HG03432 (cell line): ENCODE data around the gene EEIG1.
A peak's percentile ranks its signal among the peaks of the same experiment; 100 is the strongest.

Experiments used
- ATAC-seq: cut with Tn5 transposase; IDR thresholded peaks from one replicate; pipeline ENCODE4 v1.9.1; 2021; ENCODE audit warnings: mild to moderate bottlenecking, moderate library complexity; ENCODE audit not compliant: unreplicated experiment

The EEIG1 gene

GRCh38 chr9:127975376-127976315 lies 5.1 kb downstream of the EEIG1 start:
- ATAC-seq: no peak

GRCh38 chr9:127974769-127975261 lies 6.0 kb downstream of the EEIG1 start:
- ATAC-seq: no peak

- no peak for ATAC-seq
Observed at GRCh38 chr9:127974001-127974768, 6.6 kb downstream of the EEIG1 start.

- ATAC-seq: no peak
Observed at GRCh38 chr9:127973169-127974000, 7.4 kb downstream of the EEIG1 start.

- no peak for ATAC-seq
Observed at GRCh38 chr9:127972236-127972871, 8.4 kb downstream of the EEIG1 start.

- ATAC-seq: no peak
Observed at GRCh38 chr9:127971357-127972235, 9.2 kb downstream of the EEIG1 start.

- ATAC-seq: peak; percentile 71
Observed at GRCh38 chr9:127970401-127971313, 10.1 kb downstream of the EEIG1 start.

- no peak for ATAC-seq
Observed at GRCh38 chr9:127968700-127969383, 11.9 kb downstream of the EEIG1 start.

GRCh38 chr9:127968042-127968441 lies 12.7 kb downstream of the EEIG1 start:
- no peak for ATAC-seq

- ATAC-seq: no peak
Observed at GRCh38 chr9:127967151-127967809, 13.5 kb downstream of the EEIG1 start.

GRCh38 chr9:127966416-127967150 lies 14.2 kb downstream of the EEIG1 start:
- no peak for ATAC-seq

- no peak for ATAC-seq
Observed at GRCh38 chr9:127965953-127966352, 14.8 kb downstream of the EEIG1 start.

- ATAC-seq: no peak
Observed at GRCh38 chr9:127963359-127964064, 17.3 kb downstream of the EEIG1 start.

- no peak for ATAC-seq
Observed at GRCh38 chr9:127963041-127963358, 17.8 kb downstream of the EEIG1 start.

- no peak for ATAC-seq
Observed at GRCh38 chr9:127962278-127962677, 18.5 kb downstream of the EEIG1 start.

GRCh38 chr9:127961613-127962155 lies 19.1 kb downstream of the EEIG1 start:
- ATAC-seq: no peak
